A673 (cell line): ENCODE measurements around the gene KIAA1328.

Source experiments
- EZH2 ChIP-seq: fragments of 200-600 bp; sonication (generic); IDR thresholded peaks from 2 replicates; pipeline ENCODE4 v1.6.1; 2017; ENCODE audit warnings: borderline replicate concordance, low read depth, mild to moderate bottlenecking, mixed read lengths, antibody characterized with exemption, low read length; ENCODE audit not compliant: poor library complexity, severe bottlenecking
- TF ChIP-seq, protein P1 (sequence below): fragments of 300-800, 200-600 bp; sonication (generic); conservative IDR thresholded peaks from 2 replicates; pipeline ENCODE4 v1.5.1; 2017; ENCODE audit warnings: low read depth, mild to moderate bottlenecking, antibody characterized with exemption, low read length, moderate library complexity, mixed read lengths

DNA sequence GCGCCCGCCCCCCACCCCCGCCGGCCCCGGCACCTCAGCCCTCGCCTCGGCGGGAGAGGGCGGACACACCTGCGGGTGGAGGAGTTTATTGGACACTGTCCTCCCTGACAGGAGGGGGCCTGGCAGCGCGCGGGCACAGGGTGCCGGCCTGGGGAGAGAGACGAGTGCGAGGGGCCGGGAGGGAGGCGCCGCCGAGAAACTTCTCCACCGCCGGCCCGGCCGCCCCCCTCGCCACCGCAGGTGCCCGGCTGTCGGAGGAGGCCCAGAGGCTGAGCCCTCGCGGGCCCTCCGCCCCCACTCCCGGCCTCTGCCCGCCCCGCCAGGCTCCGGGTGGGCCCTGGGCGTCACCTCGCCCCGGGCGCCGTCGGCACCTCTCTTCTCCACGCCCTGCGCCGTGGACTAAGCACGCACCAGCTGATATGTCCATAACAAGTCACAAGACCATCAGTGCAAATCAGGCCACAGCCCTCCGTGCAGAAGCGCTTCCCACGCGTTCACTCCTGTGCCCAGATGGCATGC lies 425.4 kb downstream of the KIAA1328 start:
- TF ChIP-seq, protein P1, sequence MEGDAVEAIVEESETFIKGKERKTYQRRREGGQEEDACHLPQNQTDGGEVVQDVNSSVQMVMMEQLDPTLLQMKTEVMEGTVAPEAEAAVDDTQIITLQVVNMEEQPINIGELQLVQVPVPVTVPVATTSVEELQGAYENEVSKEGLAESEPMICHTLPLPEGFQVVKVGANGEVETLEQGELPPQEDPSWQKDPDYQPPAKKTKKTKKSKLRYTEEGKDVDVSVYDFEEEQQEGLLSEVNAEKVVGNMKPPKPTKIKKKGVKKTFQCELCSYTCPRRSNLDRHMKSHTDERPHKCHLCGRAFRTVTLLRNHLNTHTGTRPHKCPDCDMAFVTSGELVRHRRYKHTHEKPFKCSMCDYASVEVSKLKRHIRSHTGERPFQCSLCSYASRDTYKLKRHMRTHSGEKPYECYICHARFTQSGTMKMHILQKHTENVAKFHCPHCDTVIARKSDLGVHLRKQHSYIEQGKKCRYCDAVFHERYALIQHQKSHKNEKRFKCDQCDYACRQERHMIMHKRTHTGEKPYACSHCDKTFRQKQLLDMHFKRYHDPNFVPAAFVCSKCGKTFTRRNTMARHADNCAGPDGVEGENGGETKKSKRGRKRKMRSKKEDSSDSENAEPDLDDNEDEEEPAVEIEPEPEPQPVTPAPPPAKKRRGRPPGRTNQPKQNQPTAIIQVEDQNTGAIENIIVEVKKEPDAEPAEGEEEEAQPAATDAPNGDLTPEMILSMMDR = no peak
- TF ChIP-seq EZH2 = no peak
